Left lung (tissue), 10 donors: ENCODE data around the gene TRAF3. TPM values are rescaled to one million over a fixed set of nuclear protein-coding genes. Genes with fewer than 3 reads are reported as not detected.

ENCODE experiments used
- ATAC-seq: fragments of 200-7000 bp; cut with Tn5 transposase; one replicate; pipeline ENCODE4 v1.9.1; 2020; ENCODE audit warnings: moderate library complexity
- DNase-seq, 4 donors: peaks; one replicate each; pipeline ENCODE4 v3.0.0-alpha.2; 2013 to 2020
- H3K27ac ChIP-seq, 2 donors: fragments of 200-600 bp; sonication (generic) in 1 of 2; one replicate each; pipeline versions ENCODE4 v1.5.0 to v1.8.0; 2020 to 2021
- H3K27me3 ChIP-seq, 2 donors: fragments of 200-600 bp; sonication (generic) in 1 of 2; one replicate each; pipeline versions ENCODE4 v1.5.0 to v1.8.0; 2020 to 2021
- H3K36me3 ChIP-seq, 2 donors: fragments of 200-600 bp; sonication (generic) in 1 of 2; one replicate each; pipeline versions ENCODE4 v1.5.0 to v1.8.0; 2020 to 2021
- H3K4me1 ChIP-seq, 2 donors: fragments of 200-600 bp; one replicate each; pipeline ENCODE4 v1.8.0; 2021
- H3K4me3 ChIP-seq, 2 donors: fragments of 200-600 bp; sonication (generic) in 1 of 2; one replicate each; pipeline versions ENCODE4 v1.5.0 to v1.8.0; 2020 to 2021; ENCODE audit warnings: mild to moderate bottlenecking in 1 of 2
- H3K9me3 ChIP-seq, 2 donors: fragments of 200-600 bp; sonication (generic) in 1 of 2; one replicate each; pipeline versions ENCODE4 v1.5.0 to v1.8.0; 2020 to 2021
- CTCF ChIP-seq, 2 donors: fragments of 200-600 bp; sonication (generic) in 1 of 2; IDR thresholded peaks; one replicate each; pipeline versions ENCODE4 v1.5.0 to v1.8.0; 2021; ENCODE audit warnings: antibody characterized with exemption in 2 of 2
- intact Hi-C, 2 donors: fragments of 100-400 bp; cut with DNase I; formaldehyde crosslinking; loops; one replicate each; pipeline versions ENCODE4 v1.11.2 to v1.14.2; 2022
- polyA plus RNA-seq, 6 donors: library from polyadenylated mRNA; unstranded; fragments of 120-200 nt; gene quantifications; one replicate each; pipeline ENCODE4 v1.2.1, GENCODE V29; 2013; ENCODE audit not compliant: insufficient read length in 6 of 6
- total RNA-seq, 2 donors: library from RNA; stranded (reverse); fragmentation: NEBNext Ultra II Directional; extraction: Animal tissue kit (Norgen Biotek cat#: 25700); gene quantifications; one replicate each; pipeline ENCODE4 v1.2.1, GENCODE V29; 2021
- donor health status: DM: no; HTN: yes; CAD: no.
- donor health status: DM: no; HTN: no; CAD: no.

Gene TRAF3
- total and polyA plus RNA-seq, 8 donors = 10.9 to 25.1 (median 13.1) TPM

DNA sequence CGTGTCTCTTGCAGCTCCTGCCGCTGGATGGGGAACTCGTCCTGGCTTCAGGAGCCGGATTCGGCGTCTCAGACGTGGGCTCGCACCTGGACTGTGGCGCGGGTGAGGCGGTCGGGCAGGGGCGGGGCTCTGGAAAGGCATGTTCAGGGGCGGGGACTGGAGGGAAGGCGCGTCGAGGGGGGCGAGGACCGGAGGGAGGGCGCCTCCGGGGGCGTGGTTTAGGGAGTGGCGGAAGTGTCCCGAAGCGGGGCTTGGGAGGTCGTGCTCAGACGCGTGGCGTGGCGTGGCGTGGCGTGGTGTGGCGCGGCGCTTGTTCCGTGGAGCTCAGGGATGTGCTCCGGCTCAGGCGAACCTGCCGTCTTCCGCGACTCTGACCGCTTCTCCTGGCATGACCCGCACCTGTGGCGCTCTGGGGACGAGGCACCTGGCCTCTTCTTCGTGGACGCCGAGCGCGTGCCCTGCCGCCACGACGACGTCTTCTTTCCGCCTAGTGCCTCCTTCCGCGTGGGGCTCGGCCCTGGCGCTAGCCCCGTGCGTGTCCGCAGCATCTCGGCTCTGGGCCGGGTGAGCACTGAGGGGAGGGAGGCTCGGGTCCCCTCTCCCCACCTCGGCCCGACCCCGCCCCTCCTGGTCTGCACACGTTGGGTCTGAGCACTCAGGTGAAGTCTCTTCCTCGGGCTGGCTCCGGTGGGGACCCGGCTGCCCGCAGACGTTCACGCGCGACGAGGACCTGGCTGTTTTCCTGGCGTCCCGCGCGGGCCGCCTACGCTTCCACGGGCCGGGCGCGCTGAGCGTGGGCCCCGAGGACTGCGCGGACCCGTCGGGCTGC is 151.4 kb downstream of the TRAF3 start:
- Histone ChIP-seq H3K4me3 (peak overlapping the region; percentile 34 to 44), H3K4me1 (peaks cover 21 to 36% of the 10 kb centered on the region in 2 donors), H3K27me3 (peaks cover 31 to 88% of the 10 kb centered on the region in 2 donors), H3K27ac (peak overlapping the region; percentile 57 to 78), H3K9me3 (no peaks in the 10 kb centered on the region), H3K36me3 (peaks cover 0 to 20% of the 10 kb centered on the region in 2 donors)
- no peak for TF ChIP-seq CTCF (IDR thresholded peaks at IDR 0.05)
- peak; percentile 65 to 91 (median 84) for DNase-seq
- ATAC-seq = peak; percentile 91
- intact Hi-C loops = loop anchor here in 1 of 2 donors (10.0 kb wide), 1 partner anchor 154 kb away; the partner anchor contains the start of gene TRAF3

GRCh38 chr14:102929241-102930137 is 152.2 kb downstream of the TRAF3 start:
- peak in 1 of 4 donors; percentile 79 for DNase-seq
- no peak for ATAC-seq
- H3K4me3 ChIP-seq = peak overlapping the region; percentile 34 to 44

GRCh38 chr14:102930138-102930752 is 153.0 kb downstream of the TRAF3 start:
- no peak for TF ChIP-seq CTCF (IDR thresholded peaks at IDR 0.05)
- H3K27me3 ChIP-seq = peaks cover 21 to 72% of the 10 kb centered on the region in 2 donors
- no peak for ATAC-seq
- no peak overlapping the region for H3K27ac ChIP-seq
- peak in 1 of 4 donors; percentile 80 for DNase-seq
- H3K4me3 ChIP-seq = peak overlapping the region; percentile 34 to 44
- peaks cover 21 to 30% of the 10 kb centered on the region in 2 donors for H3K4me1 ChIP-seq
- H3K9me3 ChIP-seq = no peaks in the 10 kb centered on the region
- intact Hi-C loops = no loop called here
- peaks cover 0 to 21% of the 10 kb centered on the region in 2 donors for H3K36me3 ChIP-seq

More at GRCh38 chr14:102929241-102930137, 152.2 kb downstream of the TRAF3 start:
- Histone ChIP-seq H3K27ac (no peak overlapping the region), H3K4me1 (peaks cover 21 to 30% of the 10 kb centered on the region in 2 donors), H3K36me3 (peaks cover 0 to 21% of the 10 kb centered on the region in 2 donors), H3K9me3 (no peaks in the 10 kb centered on the region), H3K27me3 (peaks cover 22 to 80% of the 10 kb centered on the region in 2 donors)
- intact Hi-C loops = loop anchor here in 1 of 2 donors (10.0 kb wide), 1 partner anchor 155 kb away; the partner anchor contains the start of gene TRAF3
- no peak for TF ChIP-seq CTCF (IDR thresholded peaks at IDR 0.05)

GRCh38 chr14:102930753-102931579 is 153.7 kb downstream of the TRAF3 start:
- Histone ChIP-seq H3K36me3 (peaks cover 0 to 21% of the 10 kb centered on the region in 2 donors), H3K4me1 (peaks cover 21 to 30% of the 10 kb centered on the region in 2 donors), H3K27ac (no peak overlapping the region), H3K27me3 (peaks cover 21 to 65% of the 10 kb centered on the region in 2 donors), H3K4me3 (peak overlapping the region in 1 of 2 donors; percentile 44), H3K9me3 (no peaks in the 10 kb centered on the region)
- no peak for ATAC-seq
- intact Hi-C loops = no loop called here
- peak in 1 of 4 donors; percentile 71 for DNase-seq
- no peak for TF ChIP-seq CTCF (IDR thresholded peaks at IDR 0.05)
